ENCODE results near the gene HTR3D.
"Not testable (repeated sequence)": the region's sequence is repeated elsewhere in the genome, so short reads cannot be mapped to it uniquely, and the experiment has no call there.

Gene HTR3D

GRCh38 chr3:184016811-184017671 is 14.5 kb upstream of the HTR3D start:
- peak; percentile 37 for DNase-seq

GRCh38 chr3:184017672-184018423 is 13.7 kb upstream of the HTR3D start, which contains the start of gene ABCC5:
TSS of gene ABCC5 (minus strand) at chr3:184017884. CDS start at chr3:184014392, 3,492 bp downstream.
- peak; percentile 74 for DNase-seq

- DNase-seq = no peak
Measured at GRCh38 chr3:184018424-184018973, 13.0 kb upstream of the HTR3D start.

- DNase-seq = no peak
Measured at GRCh38 chr3:184022323-184022722, 9.2 kb upstream of the HTR3D start.

GRCh38 chr3:184025256-184025655 is 6.3 kb upstream of the HTR3D start:
- not testable (repeated sequence) for DNase-seq

- not testable (repeated sequence) for DNase-seq
Measured at GRCh38 chr3:184028275-184028890, 3.2 kb upstream of the HTR3D start.

- DNase-seq = no peak
Measured at GRCh38 chr3:184029443-184029842, 2.1 kb upstream of the HTR3D start.

- no peak for DNase-seq
Measured at GRCh38 chr3:184030536-184030935, 1.0 kb upstream of the HTR3D start.

GRCh38 chr3:184037816-184038215 is 6.3 kb downstream of the HTR3D start:
- no peak for DNase-seq

- not testable (repeated sequence) for DNase-seq
Measured at GRCh38 chr3:184038307-184038706, 6.8 kb downstream of the HTR3D start.

- DNase-seq = no peak
Measured at GRCh38 chr3:184039414-184039813, 7.9 kb downstream of the HTR3D start.

GRCh38 chr3:184040010-184040409 is 8.5 kb downstream of the HTR3D start:
- no peak for DNase-seq

- DNase-seq = no peak
Measured at GRCh38 chr3:184042617-184043016, 11.1 kb downstream of the HTR3D start.

- DNase-seq = no peak
Measured at GRCh38 chr3:184045995-184046394, 14.5 kb downstream of the HTR3D start.

- no peak for DNase-seq
Measured at GRCh38 chr3:184050217-184050847, 18.8 kb downstream of the HTR3D start.

GRCh38 chr3:184052767-184053166 is 21.2 kb downstream of the HTR3D start, which contains the start of gene HTR3C:
TSS of gene HTR3C (plus strand) at chr3:184053047. CDS start at chr3:184053081, 34 bp downstream.
- DNase-seq = no peak

- no peak for DNase-seq
Measured at GRCh38 chr3:184058029-184058428, 26.5 kb downstream of the HTR3D start.

GRCh38 chr3:184059424-184059823 is 27.9 kb downstream of the HTR3D start:
- DNase-seq = no peak

- no peak for DNase-seq
Measured at GRCh38 chr3:184062637-184063036, 31.1 kb downstream of the HTR3D start.

GRCh38 chr3:184066211-184066610 is 34.7 kb downstream of the HTR3D start:
- DNase-seq = no peak

- no peak for DNase-seq
Measured at GRCh38 chr3:184067573-184068055, 36.1 kb downstream of the HTR3D start.

GRCh38 chr3:184068344-184068743 is 36.8 kb downstream of the HTR3D start:
- no peak for DNase-seq

Measured in activated CD4-positive, alpha-beta T cell treated with anti-CD3 and anti-CD28 coated beads for 1 hour (primary cell).